PC-9 (cell line): ENCODE data around the gene ADGRV1. TPM values are rescaled to one million over a fixed set of nuclear protein-coding genes. Genes with fewer than 3 reads are reported as not detected.
"Not testable (repeated sequence)": the region's sequence is repeated elsewhere in the genome, so short reads cannot be mapped to it uniquely, and the experiment has no call there.

Experiments used
- BruUV-seq: library from RNA; stranded (reverse); fragments of 400-500 nt; replicated peaks from 2 replicates; lab custom pipeline; 2021; lab: Mats Ljungman, UMichigan
- CTCF ChIA-PET: fragments of 300-600 bp; sonication (Branson Sonifier 250); formaldehyde crosslinking; loops from one replicate; lab custom pipeline; 2022; ENCODE audit warnings: antibody characterized with exemption; lab: Charles Lee
- POLR2A ChIA-PET: fragments of 300-600 bp; sonication (Branson Sonifier 250); formaldehyde crosslinking; loops from one replicate; lab custom pipeline; 2022; ENCODE audit warnings: antibody characterized with exemption; ENCODE audit not compliant: unreplicated experiment; lab: Charles Lee
- DNase-seq, 2 experiments: peaks; one replicate each; pipeline versions ENCODE4 v3.0.0 to v3.0.0-alpha.2; 2015 to 2022; ENCODE audit warnings: mixed read lengths in 1 of 2
- H2AFZ ChIP-seq: fragments of 200-600 bp; sonication (generic); 2 replicates; pipeline ENCODE4 v1.8.1; 2017; ENCODE audit warnings: antibody characterized with exemption
- H3F3A ChIP-seq: fragments of 200-600 bp; sonication (generic); 2 replicates; pipeline ENCODE4 v1.8.1; 2017; ENCODE audit warnings: antibody characterized with exemption, mild to moderate bottlenecking, low read depth; ENCODE audit not compliant: insufficient read depth
- H3K27ac ChIP-seq: fragments of 200-600 bp; sonication (generic); 2 replicates; pipeline ENCODE4 v1.6.1; 2016; ENCODE audit warnings: mixed run types
- H3K27me3 ChIP-seq: fragments of 200-600 bp; sonication (generic); 2 replicates; pipeline ENCODE4 v1.6.1; 2016; ENCODE audit warnings: low read depth, mixed run types; ENCODE audit not compliant: insufficient read depth
- H3K36me3 ChIP-seq: fragments of 200-600 bp; sonication (generic); 2 replicates; pipeline ENCODE4 v1.6.1; 2016; ENCODE audit warnings: low read depth, mixed run types
- H3K4me1 ChIP-seq: fragments of 200-600 bp; sonication (generic); replicated peaks from 2 replicates; pipeline ENCODE4 v1.6.1; 2016; ENCODE audit warnings: mixed run types; ENCODE audit not compliant: insufficient read depth
- H3K4me2 ChIP-seq: fragments of 200-600 bp; sonication (generic); 2 replicates; pipeline ENCODE4 v1.6.1; 2017; ENCODE audit warnings: mixed run types
- H3K4me3 ChIP-seq: fragments of 200-600 bp; sonication (generic); 2 replicates; pipeline ENCODE4 v1.6.1; 2016; ENCODE audit warnings: mixed run types
- H3K79me2 ChIP-seq: fragments of 200-600 bp; sonication (generic); 2 replicates; pipeline ENCODE4 v1.6.1; 2017; ENCODE audit warnings: low read depth, mixed run types
- H3K9me2 ChIP-seq: fragments of 200-600 bp; sonication (generic); 2 replicates; pipeline ENCODE4 v1.8.1; 2017; ENCODE audit warnings: mild to moderate bottlenecking; ENCODE audit not compliant: insufficient read depth
- H3K9me3 ChIP-seq: fragments of 200-600 bp; sonication (generic); 2 replicates; pipeline ENCODE4 v1.8.1; 2016; ENCODE audit warnings: low read depth; ENCODE audit not compliant: insufficient read depth
- H4K20me1 ChIP-seq: fragments of 200-600 bp; sonication (generic); 2 replicates; pipeline ENCODE4 v1.8.1; 2017; ENCODE audit not compliant: insufficient read depth
- CTCF ChIP-seq: fragments of 200-600 bp; sonication (generic); conservative IDR thresholded peaks from 2 replicates; pipeline ENCODE4 v1.6.1; 2017; ENCODE audit warnings: mixed run types, antibody characterized with exemption, mild to moderate bottlenecking, moderate library complexity
- EZH2 ChIP-seq: fragments of 200-600 bp; sonication (generic); IDR thresholded peaks from 2 replicates; pipeline ENCODE4 v1.8.0; 2017; ENCODE audit warnings: antibody characterized with exemption, low read depth
- intact Hi-C: fragments of 100-400 bp; cut with micrococcal nuclease; formaldehyde crosslinking; loops from one replicate; pipeline ENCODE4 v1.10.0; 2022; ENCODE audit not compliant: unreplicated experiment
- total RNA-seq: library from RNA; stranded (reverse); gene quantifications from 2 replicates; pipeline ENCODE4 v1.2.3, GENCODE V29; 2021

Gene ADGRV1
- total RNA-seq, 1 experiment from 2014 or later: 1.0 TPM

GRCh38 chr5:90680921-90681563, 122.4 kb downstream of the ADGRV1 start:
- no TSS peak for BruUV-seq
- CTCF ChIA-PET: no interaction called here

GRCh38 chr5:90682278-90682677, 123.7 kb downstream of the ADGRV1 start:
- Histone ChIP-seq H3K4me3 (no peak overlapping the region), H3K27ac (no peak overlapping the region), H3K4me2 (no peak overlapping the region), H4K20me1 (no peaks in the 10 kb centered on the region), H3K9me3 (no peaks in the 10 kb centered on the region), H3F3A (no peaks in the 10 kb centered on the region), H3K27me3 (no peaks in the 10 kb centered on the region), H3K9me2 (no peaks in the 10 kb centered on the region), H2AFZ (no peak overlapping the region), H3K4me1 (no peaks in the 10 kb centered on the region), H3K79me2 (no peaks in the 10 kb centered on the region), H3K36me3 (no peaks in the 10 kb centered on the region)
- BruUV-seq: no TSS peak
- POLR2A ChIA-PET: no interaction called here
- DNase-seq: no peak
- intact Hi-C loops: no loop called here
- TF ChIP-seq EZH2 (no peak), CTCF (no peak)
- CTCF ChIA-PET: no interaction called here

More at GRCh38 chr5:90680921-90681563, 122.4 kb downstream of the ADGRV1 start:
- H3K27me3 ChIP-seq: no peaks in the 10 kb centered on the region
- H3K79me2 ChIP-seq: no peaks in the 10 kb centered on the region
- H3K27ac ChIP-seq: no peak overlapping the region
- H3K9me2 ChIP-seq: no peaks in the 10 kb centered on the region
- no peak overlapping the region for H3K4me3 ChIP-seq
- no peak for DNase-seq
- H3K4me1 ChIP-seq: no peaks in the 10 kb centered on the region
- no peaks in the 10 kb centered on the region for H4K20me1 ChIP-seq
- POLR2A ChIA-PET: no interaction called here
- H3K36me3 ChIP-seq: no peaks in the 10 kb centered on the region
- no peak for TF ChIP-seq EZH2
- TF ChIP-seq CTCF: no peak
- no peak overlapping the region for H2AFZ ChIP-seq
- no peak overlapping the region for H3K4me2 ChIP-seq
- H3F3A ChIP-seq: no peaks in the 10 kb centered on the region
- H3K9me3 ChIP-seq: no peaks in the 10 kb centered on the region
- intact Hi-C loops: no loop called here

- TF ChIP-seq EZH2 (no peak), CTCF (no peak)
- no TSS peak for BruUV-seq
- no peaks in the 10 kb centered on the region for H3K27me3 ChIP-seq
- no peak overlapping the region for H3K27ac ChIP-seq
- no peaks in the 10 kb centered on the region for H3K79me2 ChIP-seq
- no peaks in the 10 kb centered on the region for H3K9me3 ChIP-seq
- no peaks in the 10 kb centered on the region for H3K9me2 ChIP-seq
- no peaks in the 10 kb centered on the region for H3K36me3 ChIP-seq
- H3F3A ChIP-seq: no peaks in the 10 kb centered on the region
- no peak overlapping the region for H2AFZ ChIP-seq
- no peaks in the 10 kb centered on the region for H4K20me1 ChIP-seq
- H3K4me1 ChIP-seq: no peaks in the 10 kb centered on the region
- DNase-seq: no peak
- ChIA-PET CTCF (no interaction called here), POLR2A (no interaction called here)
- intact Hi-C loops: no loop called here
- no peak overlapping the region for H3K4me3 ChIP-seq
- H3K4me2 ChIP-seq: no peak overlapping the region
Measured at GRCh38 chr5:90685425-90686022, 126.9 kb downstream of the ADGRV1 start.

- CTCF ChIA-PET, H3K79me2 ChIP-seq, H3F3A ChIP-seq, H3K4me1 ChIP-seq, H4K20me1 ChIP-seq, BruUV-seq, H3K9me3 ChIP-seq, H3K27ac ChIP-seq, H3K9me2 ChIP-seq, H3K4me2 ChIP-seq, H3K4me3 ChIP-seq, H3K27me3 ChIP-seq, H3K36me3 ChIP-seq, intact Hi-C loops, POLR2A ChIA-PET, DNase-seq, H2AFZ ChIP-seq: not testable (repeated sequence)
Measured at GRCh38 chr5:90686363-90686762, 127.8 kb downstream of the ADGRV1 start.

GRCh38 chr5:90687458-90687857, 128.9 kb downstream of the ADGRV1 start:
- H3F3A ChIP-seq, H3K4me3 ChIP-seq, H3K9me2 ChIP-seq, intact Hi-C loops, H3K4me2 ChIP-seq, BruUV-seq, H3K79me2 ChIP-seq, POLR2A ChIA-PET, H3K36me3 ChIP-seq, DNase-seq, H3K9me3 ChIP-seq, H3K27me3 ChIP-seq, H3K4me1 ChIP-seq, H2AFZ ChIP-seq, CTCF ChIA-PET, H4K20me1 ChIP-seq, H3K27ac ChIP-seq: not testable (repeated sequence)
